ENCODE measurements around the gene TIMP4. TPM values are rescaled to one million over a fixed set of nuclear protein-coding genes. Genes with fewer than 3 reads are reported as not detected.

TIMP4 gene
- total and polyA plus RNA-seq, 7 donors, result 3.5 to 25.0 (median 10.2) TPM

DNA sequence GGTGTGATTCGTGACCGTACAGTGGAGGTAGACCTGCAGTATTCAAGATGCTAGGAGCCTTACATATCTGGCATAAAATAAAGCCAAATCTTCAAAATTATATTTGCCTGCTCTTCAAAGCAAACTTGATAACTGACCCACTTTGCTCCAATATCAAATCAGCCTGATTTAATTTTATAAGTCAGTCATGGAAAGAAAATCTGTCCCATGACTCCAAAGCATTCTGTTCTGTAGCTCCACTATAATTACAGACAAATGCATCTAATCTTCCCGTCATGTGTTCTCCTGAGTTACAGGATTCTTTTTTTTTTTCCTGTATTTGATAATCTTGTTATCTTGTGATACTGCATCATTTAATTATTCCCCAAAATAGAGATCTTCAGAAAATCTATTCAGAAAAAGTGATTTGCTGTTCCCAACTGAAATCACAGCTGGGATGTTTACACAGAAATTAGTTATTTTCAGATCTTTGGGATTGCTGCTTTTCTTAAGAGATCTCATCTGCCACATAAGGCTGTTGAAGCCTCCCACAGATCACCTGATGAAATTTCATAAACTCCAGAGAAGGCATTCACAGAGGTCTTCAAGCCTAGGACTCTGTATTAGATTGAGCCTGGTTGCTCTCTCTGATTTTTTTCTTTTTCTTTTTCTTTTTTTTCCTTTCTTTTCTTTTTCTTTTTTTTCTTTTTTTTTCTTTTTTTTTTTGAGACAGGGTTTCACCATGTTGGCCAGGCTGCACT is 27.2 kb downstream of the TIMP4 start:
- intact Hi-C loops (cut with DNase I), result no loop called here
- 91 to 92% methylated on average over 3 of the region's 3 CpGs for WGBS, 2 donors
- Histone ChIP-seq H3K27ac (no peak overlapping the region), H3K27me3 (peaks cover 0 to 12% (median 0%) of the 10 kb centered on the region in 3 donors), H3K4me3 (no peak overlapping the region), H3K9me3 (no peaks in the 10 kb centered on the region), H3K4me1 (no peaks in the 10 kb centered on the region), H3K36me3 (no peaks in the 10 kb centered on the region)
- no peak for DNase-seq
- TF ChIP-seq, protein P1, sequence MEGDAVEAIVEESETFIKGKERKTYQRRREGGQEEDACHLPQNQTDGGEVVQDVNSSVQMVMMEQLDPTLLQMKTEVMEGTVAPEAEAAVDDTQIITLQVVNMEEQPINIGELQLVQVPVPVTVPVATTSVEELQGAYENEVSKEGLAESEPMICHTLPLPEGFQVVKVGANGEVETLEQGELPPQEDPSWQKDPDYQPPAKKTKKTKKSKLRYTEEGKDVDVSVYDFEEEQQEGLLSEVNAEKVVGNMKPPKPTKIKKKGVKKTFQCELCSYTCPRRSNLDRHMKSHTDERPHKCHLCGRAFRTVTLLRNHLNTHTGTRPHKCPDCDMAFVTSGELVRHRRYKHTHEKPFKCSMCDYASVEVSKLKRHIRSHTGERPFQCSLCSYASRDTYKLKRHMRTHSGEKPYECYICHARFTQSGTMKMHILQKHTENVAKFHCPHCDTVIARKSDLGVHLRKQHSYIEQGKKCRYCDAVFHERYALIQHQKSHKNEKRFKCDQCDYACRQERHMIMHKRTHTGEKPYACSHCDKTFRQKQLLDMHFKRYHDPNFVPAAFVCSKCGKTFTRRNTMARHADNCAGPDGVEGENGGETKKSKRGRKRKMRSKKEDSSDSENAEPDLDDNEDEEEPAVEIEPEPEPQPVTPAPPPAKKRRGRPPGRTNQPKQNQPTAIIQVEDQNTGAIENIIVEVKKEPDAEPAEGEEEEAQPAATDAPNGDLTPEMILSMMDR (IDR thresholded peaks at IDR 0.05), result no peak
- TF ChIP-seq POLR2AphosphoS5 (IDR thresholded peaks at IDR 0.05) (no peak), POLR2A (IDR thresholded peaks at IDR 0.05) (no peak), EP300 (IDR thresholded peaks at IDR 0.05) (no peak)

DNA sequence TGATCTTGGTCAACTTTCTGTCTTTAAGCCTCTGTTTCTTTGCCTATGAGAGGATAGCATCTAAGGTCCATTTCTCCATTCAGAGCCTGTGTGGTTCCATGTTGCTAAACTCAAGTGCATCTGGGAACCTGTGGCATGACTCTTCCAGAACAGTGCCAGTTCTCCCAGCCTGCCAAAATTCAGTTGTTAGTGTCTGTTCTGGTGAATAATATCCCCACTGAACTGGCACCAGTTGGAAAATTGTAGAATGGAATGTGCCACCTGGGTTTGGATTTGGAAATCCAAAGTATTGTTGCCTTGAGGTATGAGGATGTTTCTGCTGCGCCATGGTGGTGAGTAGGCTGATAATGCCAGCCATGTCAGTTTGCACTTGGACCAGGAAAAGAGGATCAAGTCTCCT is 31.3 kb downstream of the TIMP4 start:
- no peaks in the 10 kb centered on the region for H3K4me1 ChIP-seq
- WGBS, 2 donors, result 92 to 94% methylated on average over 1 of the region's 1 CpG
- H3K36me3 ChIP-seq, result no peaks in the 10 kb centered on the region
- intact Hi-C loops (cut with DNase I), result no loop called here
- TF ChIP-seq POLR2AphosphoS5 (IDR thresholded peaks at IDR 0.05) (no peak), EP300 (IDR thresholded peaks at IDR 0.05) (no peak), POLR2A (IDR thresholded peaks at IDR 0.05) (no peak)
- TF ChIP-seq, protein P1 (IDR thresholded peaks at IDR 0.05), result no peak
- H3K27ac ChIP-seq, result no peak overlapping the region
- no peaks in the 10 kb centered on the region for H3K9me3 ChIP-seq
- no peaks in the 10 kb centered on the region for H3K27me3 ChIP-seq
- H3K4me3 ChIP-seq, result no peak overlapping the region
- no peak for DNase-seq

DNA sequence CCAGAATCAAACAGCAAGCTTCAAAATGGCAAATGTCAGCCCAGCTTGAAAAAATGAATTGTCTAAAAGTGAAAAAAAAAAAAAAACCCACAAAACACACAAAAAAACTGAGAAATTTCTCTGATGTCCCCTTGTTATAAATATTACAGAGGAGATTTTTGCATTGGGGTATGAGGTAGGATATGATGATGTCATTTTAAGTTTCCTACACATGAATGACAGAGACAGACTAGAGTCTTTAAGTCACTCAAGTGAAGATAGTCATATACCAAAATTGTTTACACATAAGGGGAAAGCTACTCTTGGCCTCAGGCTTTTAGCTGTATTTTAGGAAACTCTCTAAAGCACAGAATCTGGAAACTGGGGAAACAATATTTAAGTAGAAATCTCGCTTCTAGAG is 32.9 kb downstream of the TIMP4 start:
- no peak overlapping the region for H3K4me3 ChIP-seq
- no peaks in the 10 kb centered on the region for H3K27me3 ChIP-seq
- 82 to 93% methylated on average over 1 of the region's 1 CpG for WGBS, 2 donors
- H3K27ac ChIP-seq, result no peak overlapping the region
- intact Hi-C loops (cut with DNase I), result no loop called here
- no peaks in the 10 kb centered on the region for H3K36me3 ChIP-seq
- TF ChIP-seq POLR2AphosphoS5 (IDR thresholded peaks at IDR 0.05), result no peak
- no peak for TF ChIP-seq POLR2A (IDR thresholded peaks at IDR 0.05)
- TF ChIP-seq EP300 (IDR thresholded peaks at IDR 0.05), result no peak
- TF ChIP-seq, protein P1 (IDR thresholded peaks at IDR 0.05), result no peak
- no peak for DNase-seq
- no peaks in the 10 kb centered on the region for H3K9me3 ChIP-seq
- no peaks in the 10 kb centered on the region for H3K4me1 ChIP-seq

DNA sequence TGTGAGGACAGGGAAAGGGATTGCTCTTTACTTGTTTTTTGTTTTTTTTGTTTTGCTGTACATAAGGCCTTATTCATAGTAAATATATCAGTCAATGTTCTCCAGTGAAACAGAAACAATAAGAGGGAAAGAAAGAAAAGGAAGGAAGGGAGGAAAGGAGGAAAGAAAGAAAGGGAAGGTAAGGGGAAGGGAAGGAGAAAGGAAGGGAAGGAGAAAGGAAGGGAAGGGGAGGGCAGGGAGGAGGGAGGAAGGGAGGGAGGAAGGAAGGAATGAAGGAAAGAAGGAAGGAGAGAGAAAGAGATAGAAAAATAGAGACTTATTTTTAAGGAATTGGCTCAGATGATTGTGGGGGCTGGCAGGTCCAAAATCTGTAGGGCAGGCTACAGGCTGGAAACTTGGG is 37.2 kb downstream of the TIMP4 start:
- no peaks in the 10 kb centered on the region for H3K36me3 ChIP-seq
- intact Hi-C loops (cut with DNase I), result no loop called here
- DNase-seq, result no peak
- no peak overlapping the region for H3K4me3 ChIP-seq
- no peaks in the 10 kb centered on the region for H3K27me3 ChIP-seq
- TF ChIP-seq EP300 (IDR thresholded peaks at IDR 0.05), result no peak
- no peak for TF ChIP-seq POLR2A (IDR thresholded peaks at IDR 0.05)
- TF ChIP-seq, protein P1 (IDR thresholded peaks at IDR 0.05), result no peak
- TF ChIP-seq POLR2AphosphoS5 (IDR thresholded peaks at IDR 0.05), result no peak
- no peaks in the 10 kb centered on the region for H3K9me3 ChIP-seq
- no peaks in the 10 kb centered on the region for H3K4me1 ChIP-seq
- H3K27ac ChIP-seq, result no peak overlapping the region
